Loucy (cell line): Measurements from ENCODE around the gene PPP3CA.

ENCODE experiments used
- H2AFZ ChIP-seq: fragments of 200-600 bp; sonication (generic); 2 replicates; pipeline ENCODE4 v1.6.0; 2016; ENCODE audit warnings: antibody characterized with exemption, mild to moderate bottlenecking, low read length, moderate library complexity
- H3F3A ChIP-seq: fragments of 200-600 bp; 2 replicates; pipeline ENCODE4 v1.6.0; 2016; ENCODE audit warnings: antibody characterized with exemption, low read depth, mild to moderate bottlenecking
- H3K27me3 ChIP-seq: fragments of 200-600 bp; sonication (generic); 2 replicates; pipeline ENCODE4 v1.6.1; 2014; ENCODE audit warnings: low read length, mild to moderate bottlenecking; ENCODE audit not compliant: insufficient read depth, poor library complexity, severe bottlenecking
- H3K36me3 ChIP-seq: fragments of 200-600 bp; sonication (generic); 2 replicates; pipeline ENCODE4 v1.6.1; 2016; ENCODE audit warnings: low read length; ENCODE audit not compliant: insufficient read depth
- H3K4me1 ChIP-seq: fragments of 200-600 bp; sonication (generic); 2 replicates; pipeline ENCODE4 v1.5.1; 2014; ENCODE audit warnings: low read length, mild to moderate bottlenecking; ENCODE audit not compliant: insufficient read depth, poor library complexity, severe bottlenecking
- H3K4me2 ChIP-seq: fragments of 200-600 bp; sonication (generic); 2 replicates; pipeline ENCODE4 v1.6.0; 2014; ENCODE audit warnings: antibody characterized with exemption, low read length, low read depth, mild to moderate bottlenecking; ENCODE audit not compliant: poor library complexity, severe bottlenecking
- H3K4me3 ChIP-seq: fragments of 200-600 bp; sonication (generic); 2 replicates; pipeline ENCODE4 v1.5.1; 2014; ENCODE audit warnings: low read length, mild to moderate bottlenecking, mixed read lengths; ENCODE audit not compliant: poor library complexity, severe bottlenecking
- H3K79me2 ChIP-seq: fragments of 200-600 bp; sonication (generic); 2 replicates; pipeline ENCODE4 v1.6.1; 2014; ENCODE audit warnings: low read length; ENCODE audit not compliant: insufficient read depth
- H3K9ac ChIP-seq: fragments of 200-600 bp; sonication (generic); 2 replicates; pipeline ENCODE4 v1.6.0; 2014; ENCODE audit warnings: mild to moderate bottlenecking, low read depth, low read length, moderate library complexity; ENCODE audit not compliant: poor library complexity, severe bottlenecking
- H3K9me2 ChIP-seq: fragments of 200-600 bp; sonication (generic); replicated peaks from 2 replicates; pipeline ENCODE4 v1.6.1; 2016; ENCODE audit warnings: low read depth, low read length, mixed read lengths
- H3K9me3 ChIP-seq: fragments of 200-600 bp; sonication (generic); 2 replicates; pipeline ENCODE4 v1.6.1; 2014; ENCODE audit warnings: mild to moderate bottlenecking, antibody characterized with exemption, low read length, low read depth; ENCODE audit not compliant: insufficient read depth
- H4K20me1 ChIP-seq: fragments of 200-600 bp; sonication (generic); 2 replicates; pipeline ENCODE4 v1.6.0; 2014; ENCODE audit warnings: antibody characterized with exemption, low read length, mild to moderate bottlenecking; ENCODE audit not compliant: insufficient read depth, poor library complexity, severe bottlenecking
- CTCF ChIP-seq: fragments of 200-600 bp; sonication (generic); conservative IDR thresholded peaks from 2 replicates; pipeline ENCODE4 v1.5.1; 2014; ENCODE audit warnings: mild to moderate bottlenecking, antibody characterized with exemption, low read length
- EZH2phosphoT487 ChIP-seq: fragments of 200-600 bp; IDR thresholded peaks from 2 replicates; pipeline ENCODE4 v1.6.1; 2018; ENCODE audit warnings: antibody characterized with exemption, mild to moderate bottlenecking, moderate library complexity, borderline replicate concordance

The PPP3CA gene

DNA sequence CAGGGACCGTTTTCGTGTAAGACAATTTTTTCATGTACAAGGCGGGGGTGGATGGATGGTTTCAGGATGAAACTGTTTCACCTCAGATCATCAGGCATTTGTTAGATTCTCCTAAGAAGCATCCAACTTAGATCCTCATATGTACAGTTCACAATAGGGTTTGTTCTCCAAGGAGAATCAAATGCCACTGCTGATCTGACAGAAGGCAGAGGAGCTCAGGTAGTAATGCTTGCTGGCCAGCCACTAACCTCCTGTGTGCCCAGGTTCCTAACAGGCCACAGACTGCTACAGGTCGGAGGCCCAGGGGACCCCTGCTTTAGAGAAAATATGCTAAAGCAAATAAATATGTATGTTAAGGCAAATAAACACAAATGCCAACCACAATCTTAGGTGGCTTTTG, 61.3 kb downstream of the PPP3CA start:
- H3K36me3 ChIP-seq = no peaks in the 10 kb centered on the region
- TF ChIP-seq EZH2phosphoT487 (no peak), CTCF (no peak)
- H3K4me1 ChIP-seq = peaks cover 19% of the 10 kb centered on the region
- H3K9me2 ChIP-seq = no peaks in the 10 kb centered on the region
- H3K4me2 ChIP-seq = no peak overlapping the region
- no peak overlapping the region for H2AFZ ChIP-seq
- H3F3A ChIP-seq = no peaks in the 10 kb centered on the region
- peaks cover 23% of the 10 kb centered on the region for H3K79me2 ChIP-seq
- H3K9ac ChIP-seq = no peak overlapping the region
- H3K27me3 ChIP-seq = no peaks in the 10 kb centered on the region
- no peaks in the 10 kb centered on the region for H3K9me3 ChIP-seq
- no peaks in the 10 kb centered on the region for H4K20me1 ChIP-seq
- H3K4me3 ChIP-seq = no peak overlapping the region

DNA sequence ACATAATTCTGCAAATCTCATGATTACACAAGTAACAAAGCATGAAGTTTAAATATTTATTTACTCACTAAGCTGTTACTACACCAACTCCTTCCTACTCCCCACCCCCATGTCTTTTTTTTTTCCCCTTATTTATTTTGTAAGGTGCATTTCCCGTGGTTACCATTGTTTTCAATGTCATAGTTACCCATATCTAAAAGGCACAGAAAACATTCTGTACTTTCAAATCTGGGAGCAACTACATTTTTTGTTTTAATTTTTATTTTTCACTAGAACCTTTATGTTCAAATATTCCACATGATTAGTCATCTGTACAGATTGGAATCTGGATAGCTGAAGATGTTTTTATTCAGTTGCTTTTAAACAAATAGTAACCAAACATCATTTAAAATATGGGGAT, 62.8 kb downstream of the PPP3CA start:
- H3K9me2 ChIP-seq = no peaks in the 10 kb centered on the region
- H2AFZ ChIP-seq = no peak overlapping the region
- no peak overlapping the region for H3K4me2 ChIP-seq
- H3K27me3 ChIP-seq = no peaks in the 10 kb centered on the region
- no peaks in the 10 kb centered on the region for H4K20me1 ChIP-seq
- no peak overlapping the region for H3K4me3 ChIP-seq
- no peak overlapping the region for H3K9ac ChIP-seq
- H3F3A ChIP-seq = no peaks in the 10 kb centered on the region
- TF ChIP-seq EZH2phosphoT487 = no peak
- no peak for TF ChIP-seq CTCF
- H3K36me3 ChIP-seq = no peaks in the 10 kb centered on the region
- peaks cover 19% of the 10 kb centered on the region for H3K4me1 ChIP-seq
- H3K9me3 ChIP-seq = no peaks in the 10 kb centered on the region
- peaks cover 17% of the 10 kb centered on the region for H3K79me2 ChIP-seq

DNA sequence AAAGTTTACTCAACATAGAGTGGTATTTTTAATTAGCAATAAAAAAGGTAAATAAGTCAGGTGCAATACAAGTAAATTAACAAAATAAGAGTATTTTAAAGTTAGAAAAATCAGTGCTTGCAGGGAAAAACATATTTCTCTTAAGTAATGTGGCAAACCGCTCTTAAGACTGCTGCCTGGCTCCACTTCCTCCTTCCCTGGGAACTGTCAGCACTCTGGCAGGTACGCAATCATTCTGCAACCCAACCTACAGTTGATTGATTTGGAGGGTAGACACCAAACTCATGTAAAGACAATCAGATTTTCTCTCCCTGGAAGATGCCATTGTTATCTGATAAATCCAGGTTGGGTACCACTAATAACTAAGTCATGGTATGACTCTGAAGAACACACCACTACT, 63.9 kb downstream of the PPP3CA start:
- no peaks in the 10 kb centered on the region for H3K27me3 ChIP-seq
- H2AFZ ChIP-seq = no peak overlapping the region
- no peaks in the 10 kb centered on the region for H3F3A ChIP-seq
- peaks cover 21% of the 10 kb centered on the region for H3K79me2 ChIP-seq
- no peak overlapping the region for H3K4me2 ChIP-seq
- H4K20me1 ChIP-seq = no peaks in the 10 kb centered on the region
- TF ChIP-seq CTCF (no peak), EZH2phosphoT487 (no peak)
- H3K4me1 ChIP-seq = peaks cover 19% of the 10 kb centered on the region
- H3K9me2 ChIP-seq = no peaks in the 10 kb centered on the region
- H3K9ac ChIP-seq = no peak overlapping the region
- no peak overlapping the region for H3K4me3 ChIP-seq
- H3K9me3 ChIP-seq = no peaks in the 10 kb centered on the region
- H3K36me3 ChIP-seq = no peaks in the 10 kb centered on the region
